ENCODE data around the gene MYO18B.

MYO18B gene

GRCh38 chr22:25969286-25969685 is 227.3 kb downstream of the MYO18B start:
- TF ChIP-seq ZNF70 (CRISPR knock-in tag; IDR thresholded peaks at IDR 0.05) (no peak), ZC3H10 (CRISPR knock-in tag; IDR thresholded peaks at IDR 0.05) (no peak)
- ATAC-seq: no peak

GRCh38 chr22:25969901-25970300 is 227.9 kb downstream of the MYO18B start:
- TF ChIP-seq SNAI2 (CRISPR knock-in tag; IDR thresholded peaks at IDR 0.05) (no peak), ZC3H10 (CRISPR knock-in tag; IDR thresholded peaks at IDR 0.05) (no peak), OSR1 (CRISPR knock-in tag; IDR thresholded peaks at IDR 0.05) (no peak), TOX (CRISPR knock-in tag; IDR thresholded peaks at IDR 0.05; ENCODE audit: borderline replicate concordance) (no peak), BACH2 (CRISPR knock-in tag; IDR thresholded peaks at IDR 0.05; ENCODE audit: borderline replicate concordance) (no peak), PATZ1 (CRISPR knock-in tag; IDR thresholded peaks at IDR 0.05; ENCODE audit: borderline replicate concordance) (no peak), ZNF8 (CRISPR knock-in tag; IDR thresholded peaks at IDR 0.05) (no peak), ZFP3 (CRISPR knock-in tag; IDR thresholded peaks at IDR 0.05) (no peak), RARB (CRISPR knock-in tag; IDR thresholded peaks at IDR 0.05) (no peak), CREB5 (CRISPR knock-in tag; IDR thresholded peaks at IDR 0.05; ENCODE audit: low read depth) (no peak), TSHZ2 (CRISPR knock-in tag; IDR thresholded peaks at IDR 0.05) (no peak), ESRRG (CRISPR knock-in tag; IDR thresholded peaks at IDR 0.05) (no peak)
- no peak for ATAC-seq

GRCh38 chr22:25970374-25970911 is 228.5 kb downstream of the MYO18B start:
- ATAC-seq: no peak
- TF ChIP-seq SNAI2 (CRISPR knock-in tag; IDR thresholded peaks at IDR 0.05): no peak
- no peak for TF ChIP-seq ZNF8 (CRISPR knock-in tag; IDR thresholded peaks at IDR 0.05)
- no peak for TF ChIP-seq TCF4 (CRISPR knock-in tag; IDR thresholded peaks at IDR 0.05; ENCODE audit: borderline replicate concordance)
- TF ChIP-seq ZFP30 (CRISPR knock-in tag; IDR thresholded peaks at IDR 0.05): no peak

GRCh38 chr22:25970999-25971811 is 229.2 kb downstream of the MYO18B start:
- TF ChIP-seq RARB (CRISPR knock-in tag; IDR thresholded peaks at IDR 0.05): no peak
- no peak for TF ChIP-seq CREB5 (CRISPR knock-in tag; IDR thresholded peaks at IDR 0.05; ENCODE audit: low read depth)
- TF ChIP-seq TSHZ2 (CRISPR knock-in tag; IDR thresholded peaks at IDR 0.05): no peak
- no peak for TF ChIP-seq ISL1 (CRISPR knock-in tag; IDR thresholded peaks at IDR 0.05)
- TF ChIP-seq POU6F1 (CRISPR knock-in tag; IDR thresholded peaks at IDR 0.05; ENCODE audit: borderline replicate concordance, low read depth): no peak
- no peak for TF ChIP-seq CSRNP3 (CRISPR knock-in tag; IDR thresholded peaks at IDR 0.05)
- no peak for TF ChIP-seq ZC3H10 (CRISPR knock-in tag; IDR thresholded peaks at IDR 0.05)
- no peak for TF ChIP-seq GLIS3 (CRISPR knock-in tag; IDR thresholded peaks at IDR 0.05)
- TF ChIP-seq OSR1 (CRISPR knock-in tag; IDR thresholded peaks at IDR 0.05): no peak
- TF ChIP-seq ZNF565 (CRISPR knock-in tag; conservative IDR thresholded peaks at IDR 0.05; ENCODE audit: low read depth): no peak
- no peak for TF ChIP-seq ZNF8 (CRISPR knock-in tag; IDR thresholded peaks at IDR 0.05)
- TF ChIP-seq ZNF70 (CRISPR knock-in tag; IDR thresholded peaks at IDR 0.05): no peak
- no peak for TF ChIP-seq ZFP30 (CRISPR knock-in tag; IDR thresholded peaks at IDR 0.05)
- ATAC-seq: no peak
